Measurements from ENCODE around the gene CYTH4.
A peak's percentile ranks its signal among the peaks of the same experiment; 100 is the strongest.

Gene CYTH4

DNA sequence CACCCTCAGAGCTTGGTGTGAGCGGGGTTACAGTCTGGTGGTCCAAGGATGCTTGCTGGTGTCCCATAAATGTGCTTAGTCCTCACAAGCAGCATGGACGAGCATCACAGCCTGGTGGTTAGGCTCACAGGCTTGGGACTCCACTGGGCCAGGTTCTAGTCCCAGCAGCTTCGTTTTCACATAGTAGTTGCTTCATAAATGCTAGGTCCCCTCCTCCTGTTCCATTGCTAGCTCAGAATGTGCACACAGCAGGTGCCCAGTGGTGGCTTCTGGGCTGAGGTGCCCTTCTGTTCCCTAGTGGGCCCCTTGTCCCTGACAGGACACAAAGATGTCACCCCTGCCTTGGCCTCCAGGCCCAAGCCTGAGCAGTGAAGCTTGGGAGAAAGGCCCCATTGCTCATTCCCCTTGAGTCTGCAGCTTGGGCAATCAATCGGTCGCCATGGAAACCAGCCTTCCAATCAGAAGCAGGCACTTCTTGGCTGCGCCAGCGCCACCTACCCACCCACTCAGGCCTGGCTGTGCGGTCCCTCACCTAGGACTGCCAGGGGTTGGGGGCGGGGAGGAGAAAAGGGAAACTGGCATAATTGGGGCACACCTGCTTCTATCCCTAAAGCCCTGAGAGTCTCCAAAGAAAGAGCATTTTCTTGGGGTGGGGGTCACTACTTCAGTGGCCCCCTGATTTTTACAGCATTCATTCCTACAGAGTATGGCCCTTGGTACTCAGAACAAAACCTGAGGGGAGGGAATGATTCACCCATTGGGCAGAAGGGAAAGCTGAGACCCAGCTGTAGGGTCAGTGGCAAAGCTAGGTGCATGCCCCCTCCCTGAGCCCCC lies 48.1 kb downstream of the CYTH4 start:
- DNase-seq = peak; percentile 76 to 88

DNA sequence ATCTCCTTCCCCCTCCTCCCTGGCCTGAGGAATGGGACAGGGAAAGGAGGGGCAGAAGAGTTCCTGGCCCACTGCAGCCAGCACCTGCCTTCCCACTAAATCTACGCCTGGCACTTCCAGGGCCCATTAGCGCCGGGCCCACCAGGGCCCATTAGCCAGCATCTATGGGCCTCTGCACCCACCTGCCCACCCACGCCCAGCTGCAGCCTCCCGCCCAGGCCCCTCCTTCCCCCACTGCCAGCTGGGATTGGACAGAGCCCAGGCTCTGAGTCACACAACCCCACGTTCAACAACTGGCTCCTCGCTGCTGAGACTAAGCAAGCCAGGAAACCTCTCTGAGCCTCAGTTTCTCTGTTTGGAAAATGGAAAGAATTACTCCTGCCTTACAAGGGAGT lies 48.7 kb downstream of the CYTH4 start:
- DNase-seq = no peak

DNA sequence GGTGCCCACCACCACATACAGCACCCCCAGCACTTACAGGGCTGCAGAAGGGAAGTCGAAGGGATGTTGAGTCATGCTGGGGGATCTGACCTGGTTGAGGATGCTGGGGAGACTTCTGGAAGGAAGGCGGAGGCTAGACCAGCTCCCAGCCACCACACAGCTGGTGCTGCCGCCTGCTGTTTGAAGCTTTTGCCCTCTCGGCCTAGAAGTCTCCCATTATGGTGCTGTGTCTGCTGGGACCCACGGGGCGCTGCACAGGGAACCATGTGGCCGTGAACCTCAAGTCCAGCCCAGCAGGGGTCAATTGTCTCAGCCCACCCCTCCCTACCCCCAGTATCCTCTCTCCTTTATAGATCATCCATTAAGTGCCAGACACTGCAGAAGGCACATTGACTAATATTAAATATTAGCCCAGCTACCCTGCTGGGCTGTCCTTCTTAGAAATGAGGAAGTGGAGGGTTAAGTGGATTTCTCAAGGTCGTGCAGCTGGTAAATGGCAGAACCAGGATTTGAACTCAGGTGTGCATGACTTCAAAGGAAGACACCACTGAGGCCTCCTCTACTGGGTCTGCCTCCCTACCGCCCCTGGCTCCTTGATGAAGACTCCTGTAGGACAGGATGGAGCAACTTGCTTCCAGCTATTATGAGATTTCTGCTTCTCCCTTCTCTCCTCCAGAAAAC lies 49.7 kb downstream of the CYTH4 start:
- DNase-seq = no peak

DNA sequence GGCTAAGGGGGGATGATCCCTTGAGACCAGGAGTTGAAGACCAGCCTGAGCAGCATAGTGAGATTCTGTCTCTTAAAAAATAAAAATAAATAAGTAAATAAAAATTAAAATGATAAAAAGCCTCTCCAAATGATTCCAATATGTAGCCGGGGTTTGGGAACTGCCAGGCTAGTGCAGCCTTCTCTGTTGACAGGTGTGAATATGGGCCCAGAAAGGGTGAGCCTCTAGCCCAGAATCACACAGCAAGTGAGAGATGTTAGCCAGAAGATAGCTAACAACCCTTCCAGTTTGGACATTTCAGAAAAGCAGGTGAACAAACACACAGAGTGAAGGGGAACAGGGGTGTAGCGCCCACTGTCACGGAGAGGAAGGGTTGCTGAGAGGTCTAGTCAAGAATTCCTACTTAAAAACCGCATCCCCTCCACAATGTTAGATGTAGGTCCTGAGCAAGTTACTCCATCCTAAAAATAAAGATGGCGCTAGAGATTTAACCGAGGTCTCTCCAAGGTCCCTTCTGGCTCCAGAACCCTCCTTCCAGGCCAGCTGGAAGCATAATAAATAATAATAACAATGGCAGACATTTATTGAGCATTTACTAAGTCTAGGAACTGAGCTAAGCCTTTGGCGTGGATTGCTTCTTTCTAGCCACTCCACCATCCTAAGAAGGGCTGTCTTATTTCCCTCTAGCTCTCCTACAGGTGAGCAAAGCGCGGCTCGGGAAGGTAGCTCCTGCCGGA lies 51.6 kb downstream of the CYTH4 start:
- peak in 1 of 2 experiments; percentile 34 for DNase-seq

DNA sequence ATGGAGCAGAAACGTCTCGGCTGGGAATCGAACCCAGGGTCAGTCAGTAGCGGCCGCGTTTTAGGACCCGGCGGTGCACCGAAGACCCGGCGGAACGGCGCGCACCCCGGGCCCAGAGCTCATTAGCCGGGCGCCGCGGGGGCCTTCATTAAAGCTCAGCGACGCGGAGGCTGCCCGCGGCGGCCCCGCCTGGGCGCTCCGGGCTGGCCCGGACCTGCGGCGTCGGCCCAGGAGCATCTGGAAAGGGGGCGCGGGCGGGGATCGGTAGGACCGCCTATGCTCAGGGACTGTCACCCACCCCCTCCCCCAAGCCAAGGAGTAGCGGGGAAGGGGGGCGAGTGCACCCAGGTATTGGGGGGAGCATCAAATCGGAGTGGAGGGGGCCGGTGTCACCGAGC lies 52.2 kb downstream of the CYTH4 start:
- DNase-seq = peak in 1 of 2 experiments; percentile 64

DNA sequence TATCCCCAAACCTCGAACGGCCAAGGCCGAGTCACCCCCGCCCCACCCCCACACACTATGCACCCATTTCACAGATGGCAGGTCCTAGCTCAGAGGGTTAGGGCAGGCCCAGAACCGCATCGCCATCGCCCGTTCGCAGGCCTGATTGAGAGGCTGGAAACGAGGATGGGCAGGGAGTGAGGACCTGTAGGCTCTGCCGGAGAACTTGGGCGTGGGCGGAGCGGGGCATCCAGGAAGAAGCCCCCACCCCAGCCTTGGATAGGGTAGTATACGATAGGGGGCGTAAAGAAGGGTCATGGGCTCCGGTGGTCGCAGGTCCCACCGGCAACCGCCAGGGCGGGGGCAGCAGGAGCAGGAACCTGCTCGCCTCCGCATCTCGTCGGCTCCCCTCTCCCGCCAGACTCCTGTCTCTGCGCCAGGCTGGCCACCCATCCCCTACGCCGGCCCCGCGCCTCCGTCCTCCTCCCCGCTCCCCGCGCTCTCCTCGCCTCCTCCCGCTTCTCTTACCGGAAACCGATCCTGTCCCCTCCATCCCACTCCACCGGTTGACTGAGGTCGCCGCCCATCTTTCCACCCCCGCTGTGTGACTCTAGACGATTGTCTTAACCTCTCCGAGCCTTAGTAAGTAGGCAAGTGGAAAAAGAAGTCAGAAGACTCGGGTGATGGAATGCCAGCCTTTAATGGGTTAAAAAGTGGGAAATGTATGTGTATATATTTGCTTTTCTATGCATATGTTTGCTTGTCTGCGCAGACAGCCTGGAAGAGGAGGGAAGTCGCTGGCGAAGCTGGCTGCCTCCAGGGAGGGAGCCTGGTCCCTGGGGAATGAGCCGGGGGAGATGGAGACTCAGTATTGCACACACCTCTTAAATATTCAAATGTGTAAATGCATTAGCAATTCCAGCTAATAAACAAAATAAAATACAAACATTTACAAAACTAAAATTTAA lies 52.8 kb downstream of the CYTH4 start:
- peak; percentile 88 to 91 for DNase-seq

DNA sequence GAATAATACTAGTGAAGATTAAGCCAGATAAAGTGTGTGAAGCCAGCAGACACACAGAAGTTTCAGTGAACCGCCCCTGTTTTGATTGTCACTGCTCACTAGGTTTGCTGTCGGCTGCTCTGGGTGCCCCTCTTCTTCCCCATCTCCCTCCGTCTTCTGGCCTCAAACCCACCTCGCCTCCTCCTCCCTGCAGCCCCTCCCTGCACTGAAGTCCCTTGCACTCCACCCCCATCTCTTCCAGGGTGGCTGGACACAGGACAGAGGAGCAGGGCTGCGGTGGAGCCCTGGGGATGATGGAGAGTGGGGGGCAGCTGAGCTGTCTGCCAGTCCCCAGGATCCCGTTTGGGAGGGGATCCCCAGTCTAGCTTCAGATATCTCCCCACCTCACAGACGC lies 53.5 kb downstream of the CYTH4 start:
- DNase-seq = peak; percentile 64 to 68

DNA sequence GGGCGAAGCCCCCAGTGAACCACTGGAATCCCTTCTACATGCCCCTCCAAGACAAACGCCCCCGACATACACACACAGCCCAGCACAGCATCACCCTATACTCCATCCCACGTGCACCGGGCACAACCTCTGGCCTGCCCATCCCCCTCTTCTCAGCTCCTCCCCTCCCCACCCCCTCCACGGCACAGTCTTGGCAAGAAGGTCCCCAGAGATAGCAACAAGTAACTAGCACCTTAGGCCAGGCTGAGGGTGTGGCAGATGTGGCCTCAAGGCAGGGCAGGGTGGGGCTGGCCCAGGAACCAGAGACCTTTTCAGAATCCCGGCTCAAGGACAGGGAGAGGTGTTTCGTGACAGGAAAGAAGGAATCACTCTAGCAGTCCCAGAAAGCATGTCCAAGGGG lies 54.3 kb downstream of the CYTH4 start:
- DNase-seq = no peak

DNA sequence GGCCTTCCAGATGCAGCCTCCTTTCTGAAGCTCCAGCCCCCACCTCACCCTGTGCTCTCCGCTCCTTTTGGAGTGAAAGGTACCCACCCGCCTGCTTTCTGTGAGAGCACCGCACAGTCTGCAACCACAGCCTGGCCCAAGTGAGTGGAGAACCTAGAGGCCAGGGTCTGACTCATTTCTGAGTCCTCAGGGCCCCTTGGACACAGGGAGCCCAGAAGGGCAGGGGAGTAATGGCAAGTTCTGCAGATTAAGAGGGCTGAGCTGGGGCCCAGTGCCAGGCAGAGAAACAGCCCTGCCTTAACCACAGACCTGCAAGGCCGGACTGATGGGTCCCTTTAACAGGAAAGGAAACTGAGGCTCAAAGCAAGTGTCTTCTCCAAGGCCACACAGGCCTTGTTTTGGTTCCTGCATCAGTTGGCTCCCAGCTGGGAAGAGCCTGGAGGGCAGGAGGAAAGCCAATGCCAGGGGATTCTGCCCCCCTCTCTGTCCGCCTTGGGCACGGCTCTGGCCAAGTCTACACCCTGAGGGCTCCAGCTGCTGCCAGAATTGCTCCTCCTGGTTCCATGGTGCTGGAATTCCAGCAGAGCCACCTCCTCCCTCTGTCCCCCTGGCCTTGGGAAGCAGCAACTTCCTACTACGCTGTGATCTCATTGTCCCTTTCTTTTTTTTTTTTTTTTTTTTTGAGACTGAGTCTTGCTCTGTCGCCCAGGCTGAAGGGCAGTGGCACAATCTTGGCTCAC lies 55.1 kb downstream of the CYTH4 start:
- DNase-seq = no peak

DNA sequence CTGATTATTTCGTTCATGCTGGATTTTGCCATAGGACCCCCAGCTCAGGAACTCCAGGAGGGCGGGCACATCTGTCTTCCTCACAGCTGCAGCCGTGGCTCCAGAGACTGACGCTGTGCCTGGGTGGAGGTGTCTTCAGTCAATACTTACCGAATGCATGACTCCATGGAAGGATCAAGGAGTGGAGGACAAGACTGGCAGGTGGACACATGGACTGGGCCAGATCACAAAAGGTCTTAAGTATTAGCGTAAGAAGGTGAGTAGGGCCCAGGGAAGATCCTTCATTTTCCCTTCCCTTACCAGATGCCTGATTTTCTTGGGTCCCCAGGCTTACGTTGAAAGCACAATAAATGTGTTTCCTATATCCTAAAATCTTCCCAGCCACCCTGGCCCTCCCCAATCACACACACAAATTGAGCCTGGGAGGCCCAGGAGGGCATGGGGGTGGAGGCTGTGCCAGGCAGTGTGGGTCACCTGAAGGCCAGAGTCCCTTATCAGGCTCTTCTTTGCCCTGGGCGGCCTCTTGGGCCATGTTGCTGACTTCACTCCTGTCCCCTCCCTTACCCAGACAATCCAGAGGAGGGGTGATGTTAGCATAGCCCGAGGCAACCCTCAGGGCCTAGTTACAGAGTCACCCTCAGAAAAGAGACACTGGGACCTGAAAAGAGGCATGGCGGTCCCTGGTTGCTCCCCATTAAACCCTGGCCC lies 56.4 kb downstream of the CYTH4 start:
- DNase-seq = no peak

DNA sequence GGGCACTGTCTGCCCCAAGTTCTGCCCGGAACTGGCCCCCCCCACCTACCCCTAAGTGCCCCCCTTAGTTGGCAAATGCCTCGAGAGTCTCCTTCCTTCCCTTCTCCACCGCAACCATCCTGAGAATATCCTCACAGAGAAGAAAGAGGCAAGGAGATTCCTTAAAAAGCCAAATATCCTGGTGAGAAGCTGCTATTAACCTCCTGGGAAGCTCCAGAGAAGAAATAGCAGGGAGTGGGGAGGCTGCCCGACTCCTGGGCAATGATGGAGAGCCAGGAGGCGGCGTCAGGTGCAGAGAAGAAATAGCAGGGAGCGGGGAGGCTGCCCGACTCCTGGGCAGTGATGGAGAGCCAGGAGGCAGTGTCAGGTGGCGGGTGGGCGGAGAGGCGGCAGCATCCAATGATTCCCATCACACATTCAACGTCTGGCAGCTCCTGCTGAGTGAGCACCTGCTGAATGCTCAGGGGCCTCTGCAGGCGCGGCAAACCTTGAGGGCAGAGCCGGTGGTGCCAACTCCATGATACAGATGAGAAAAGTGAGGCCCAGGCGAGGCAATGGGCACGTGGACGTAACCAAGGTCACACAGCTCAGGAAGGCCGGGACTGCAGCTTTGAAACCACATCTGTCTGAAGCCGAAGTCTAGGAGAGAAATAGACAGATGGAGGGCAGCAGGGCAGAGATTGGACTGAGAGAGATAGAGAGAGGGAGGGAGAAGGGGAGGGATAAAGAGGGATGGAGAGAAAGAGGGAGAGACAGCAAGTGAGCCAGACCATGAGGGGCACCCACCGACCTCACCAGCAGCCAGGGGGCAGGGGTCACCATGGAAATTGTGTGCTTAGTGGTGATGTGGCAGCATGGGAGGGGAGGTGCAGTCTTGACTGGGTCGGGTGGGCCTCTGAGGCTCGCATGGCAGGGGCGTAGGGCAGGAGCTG lies 58.3 kb downstream of the CYTH4 start:
- DNase-seq = peak; percentile 59 to 77

DNA sequence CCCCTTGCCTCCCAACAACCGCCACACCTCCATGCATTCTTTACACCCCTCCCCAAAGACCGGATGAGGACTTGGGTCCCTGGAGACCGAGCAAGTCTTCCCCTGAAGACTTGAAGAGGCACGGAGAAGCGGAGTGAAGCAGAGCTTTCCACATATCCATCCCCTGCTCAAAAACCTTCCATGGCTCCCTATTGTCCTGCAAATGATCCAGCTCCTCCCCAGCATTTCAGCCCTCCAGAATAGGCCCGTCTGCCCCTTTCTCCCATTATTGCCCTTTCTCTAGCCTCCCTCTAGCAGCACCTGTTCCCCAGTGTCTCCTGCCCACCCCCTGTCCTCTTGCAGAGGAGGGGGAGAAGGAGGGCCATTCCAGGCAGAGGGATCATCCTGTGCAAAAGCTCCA lies 59.8 kb downstream of the CYTH4 start:
- DNase-seq = no peak

DNA sequence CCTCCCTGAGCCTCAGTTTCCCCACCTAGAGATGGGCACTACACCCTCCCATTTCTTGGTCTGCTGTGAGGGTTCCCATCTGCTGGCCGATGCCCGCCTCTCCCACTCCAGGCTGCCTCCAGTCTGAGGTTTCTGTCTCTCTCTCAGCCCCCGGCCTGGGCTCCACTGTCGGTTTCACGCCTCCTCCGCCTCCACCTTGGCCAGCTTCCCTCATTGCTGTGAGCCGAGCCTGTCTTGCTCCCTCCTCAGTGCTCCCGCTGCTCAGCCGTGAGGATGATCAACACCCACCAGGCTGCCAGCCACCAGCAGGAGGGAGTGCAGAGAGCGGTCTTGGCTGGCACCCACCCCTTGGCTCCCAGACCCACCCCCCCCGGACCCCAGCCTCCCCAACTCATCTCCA lies 61.0 kb downstream of the CYTH4 start:
- DNase-seq = no peak

DNA sequence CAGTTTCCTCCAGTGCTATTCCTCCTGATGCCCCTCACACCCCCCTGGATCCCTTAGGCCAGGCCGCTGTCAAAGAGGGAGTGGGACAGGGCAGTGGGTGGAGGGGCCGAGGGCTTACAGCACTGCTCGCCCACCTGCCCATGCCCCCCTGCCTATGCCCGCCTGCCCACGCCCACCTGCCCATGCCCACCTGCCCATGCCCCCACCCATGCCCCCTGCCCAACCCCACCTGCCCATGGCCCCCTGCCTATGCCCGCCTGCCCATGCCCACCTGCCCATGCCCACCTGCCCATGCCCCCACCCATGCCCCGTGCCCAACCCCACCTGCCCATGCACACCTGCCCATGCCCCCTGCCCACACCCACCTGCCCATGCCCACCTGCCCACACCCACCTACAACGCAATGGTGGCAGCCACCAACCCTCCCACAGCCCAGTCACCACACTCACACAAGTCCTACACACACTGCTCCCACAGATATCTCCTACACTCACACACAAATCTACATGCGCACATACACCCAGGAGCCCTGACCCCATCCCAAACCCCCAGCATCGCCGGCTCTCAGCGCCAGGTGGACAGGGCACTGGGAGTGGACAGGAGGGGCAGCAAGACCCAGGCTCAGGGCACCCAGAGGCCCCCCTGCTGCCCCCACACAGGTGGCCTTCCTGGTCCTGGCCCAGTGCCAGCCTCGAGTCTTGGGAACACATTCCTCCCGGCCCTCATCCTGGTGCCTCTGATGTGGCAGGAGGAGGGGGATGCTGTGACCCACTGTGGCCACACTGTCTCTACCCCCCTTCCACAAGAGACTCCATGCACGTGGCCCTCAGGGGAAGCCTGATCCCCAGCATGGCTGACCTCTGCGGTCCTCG lies 61.8 kb downstream of the CYTH4 start:
- no peak for DNase-seq

DNA sequence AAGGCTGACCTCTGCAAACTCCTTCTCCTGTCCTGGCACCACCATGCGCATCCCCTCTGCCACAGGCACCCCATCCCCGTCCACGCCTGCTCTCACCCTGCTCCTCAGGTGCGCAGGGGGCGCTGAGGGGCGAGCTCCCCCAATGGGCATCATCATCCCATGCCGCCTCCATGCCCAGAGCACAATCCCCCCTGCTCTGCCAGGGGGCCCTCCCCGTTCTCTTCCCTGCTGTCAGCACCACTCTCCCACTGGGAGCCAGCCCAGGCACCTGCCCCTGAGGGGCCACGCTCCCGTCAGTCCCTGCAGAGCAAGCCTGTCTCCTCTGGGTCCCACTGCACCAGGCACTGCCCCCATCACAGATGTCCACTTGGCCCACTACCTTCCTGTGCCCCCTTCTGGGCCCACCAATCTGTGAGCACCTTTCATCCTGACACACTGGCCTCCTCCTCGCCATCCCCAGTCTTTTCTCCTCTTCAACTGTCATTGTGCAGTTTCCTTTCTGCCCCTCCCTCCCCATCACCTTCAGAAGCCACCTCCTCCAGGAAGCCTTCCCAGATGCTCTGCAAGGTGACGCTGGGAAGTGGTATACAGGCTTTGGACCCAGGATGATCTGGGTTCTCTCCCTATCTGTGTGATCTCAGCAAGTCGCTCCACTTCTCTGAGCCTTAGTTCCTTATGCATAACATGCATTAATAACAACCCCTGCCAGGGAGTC lies 62.6 kb downstream of the CYTH4 start:
- no peak for DNase-seq

DNA sequence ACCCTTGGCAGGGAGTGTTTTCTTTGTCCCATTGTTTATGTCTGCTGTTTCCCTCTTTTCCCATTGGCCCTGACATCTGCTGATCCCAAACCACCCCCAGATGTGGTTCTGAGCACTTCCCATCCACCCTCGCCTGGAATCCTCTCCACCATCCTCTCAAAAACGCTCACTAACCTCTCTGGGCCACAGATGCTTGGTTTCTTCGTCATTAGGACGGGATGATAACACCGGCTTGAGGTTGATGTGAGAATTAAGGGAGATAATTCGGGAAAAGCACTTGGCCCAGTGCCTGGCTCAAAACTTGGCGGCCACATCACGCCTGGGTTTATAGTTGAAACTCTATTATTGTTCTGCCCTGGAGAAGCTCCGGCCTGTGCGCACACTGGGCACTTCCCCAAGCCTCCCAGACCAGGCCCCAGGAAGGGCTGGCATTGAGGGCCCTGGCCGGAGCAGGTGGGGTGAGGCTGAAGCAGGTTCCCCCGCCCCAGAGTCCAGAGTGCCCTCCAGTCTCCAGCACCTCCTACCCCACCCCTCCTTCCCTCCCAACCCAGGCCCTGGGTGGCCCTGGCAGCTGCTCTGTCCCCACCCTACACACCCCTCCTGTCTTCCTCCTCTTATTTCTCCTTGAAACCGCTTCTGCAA lies 63.7 kb downstream of the CYTH4 start:
- no peak for DNase-seq

DNA sequence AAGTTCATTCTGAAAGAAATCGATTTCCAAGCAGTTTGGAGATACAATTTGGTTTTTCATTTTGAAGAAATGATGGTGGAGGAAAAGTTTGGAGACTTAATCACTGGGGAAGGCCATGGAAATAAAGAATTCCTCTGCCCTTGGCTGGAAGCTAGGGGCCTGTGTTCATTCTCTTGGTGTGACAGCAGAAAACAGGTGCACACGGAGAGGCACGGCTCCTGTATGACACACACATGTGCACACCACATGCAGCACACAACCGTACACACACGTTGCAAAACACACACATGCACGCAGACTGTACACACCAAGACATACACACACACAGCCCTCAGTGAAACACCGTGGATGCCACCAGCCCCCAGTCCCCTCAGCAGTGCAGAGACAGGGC lies 64.2 kb downstream of the CYTH4 start:
- DNase-seq = no peak
